Body of pancreas (tissue), 4 donors: Measurements from ENCODE around the gene S1PR1. TPM values are rescaled to one million over a fixed set of nuclear protein-coding genes. Genes with fewer than 3 reads are reported as not detected.

Source experiments
- ATAC-seq: fragments of 150-250 bp; one replicate; pipeline ENCODE4 v1.9.1; 2016
- DNase-seq, 4 donors: peaks; one replicate each; pipeline ENCODE4 v3.0.0-alpha.2; 2019
- H3K27ac ChIP-seq, 4 donors: fragments of 200-600 bp; sonication (generic); 1 replicate in 3 of 4; 2 replicates in 1 of 4; pipeline versions ENCODE4 v1.5.1 to v1.6.1; 2016 to 2019; ENCODE audit warnings: mild to moderate bottlenecking in 1 of 4, mixed read lengths in 1 of 4, moderate library complexity in 1 of 4
- H3K27me3 ChIP-seq, 2 donors: fragments of 200-600 bp; sonication (generic); one replicate each; pipeline ENCODE4 v1.6.0; 2016; ENCODE audit warnings: mild to moderate bottlenecking in 1 of 2
- H3K36me3 ChIP-seq, 2 donors: fragments of 200-600 bp; sonication (generic); replicated peaks in 1 of 2; 2 replicates each; pipeline ENCODE4 v1.5.1; 2016; ENCODE audit warnings: low read depth in 2 of 2; ENCODE audit not compliant: insufficient read depth in 1 of 2
- H3K4me1 ChIP-seq: fragments of 200-600 bp; sonication (generic); one replicate; pipeline ENCODE4 v1.6.0; 2016
- H3K4me3 ChIP-seq, 2 donors: fragments of 200-600 bp; sonication (generic); 1 replicate in 1 of 2; 2 replicates in 1 of 2; pipeline ENCODE4 v1.5.1; 2016 to 2019
- H3K9me3 ChIP-seq, 3 donors: fragments of 200-600 bp; sonication (generic); 1 replicate in 2 of 3; 2 replicates in 1 of 3; pipeline ENCODE4 v1.5.1; 2016
- CTCF ChIP-seq, 7 experiments: fragments of 450-650 bp in 4 of 7; fragments of 200-600 bp in 3 of 7; sonication (generic) in 3 of 7; IDR thresholded peaks; one replicate each; pipeline ENCODE4 v1.5.1; 2016 to 2019; ENCODE audit warnings: antibody characterized with exemption in 7 of 7
- POLR2A ChIP-seq, 3 donors: fragments of 450-650 bp; IDR thresholded peaks; one replicate each; pipeline ENCODE4 v1.6.1; 2016; ENCODE audit warnings: antibody characterized with exemption in 3 of 3, mild to moderate bottlenecking in 2 of 3
- WGBS, 2 donors: methylation state at CpG; one replicate each; pipeline ENCODE4 v1.1.5; 2017; 5-methylcytosine and 5-hydroxymethylcytosine counted together
- intact Hi-C: fragments of 100-400 bp; cut with DNase I; formaldehyde crosslinking; loops from one replicate; pipeline ENCODE4 v1.15.1; 2023
- total RNA-seq, 2 donors: library from RNA; depleted of rRNA; stranded (reverse); fragments of >200 nt; gene quantifications; one replicate each; pipeline ENCODE4 v1.1.0, GENCODE V29; 2016

S1PR1 gene
- total RNA-seq, 2 donors from 2014 or later, result 10.1 to 11.5 TPM

DNA sequence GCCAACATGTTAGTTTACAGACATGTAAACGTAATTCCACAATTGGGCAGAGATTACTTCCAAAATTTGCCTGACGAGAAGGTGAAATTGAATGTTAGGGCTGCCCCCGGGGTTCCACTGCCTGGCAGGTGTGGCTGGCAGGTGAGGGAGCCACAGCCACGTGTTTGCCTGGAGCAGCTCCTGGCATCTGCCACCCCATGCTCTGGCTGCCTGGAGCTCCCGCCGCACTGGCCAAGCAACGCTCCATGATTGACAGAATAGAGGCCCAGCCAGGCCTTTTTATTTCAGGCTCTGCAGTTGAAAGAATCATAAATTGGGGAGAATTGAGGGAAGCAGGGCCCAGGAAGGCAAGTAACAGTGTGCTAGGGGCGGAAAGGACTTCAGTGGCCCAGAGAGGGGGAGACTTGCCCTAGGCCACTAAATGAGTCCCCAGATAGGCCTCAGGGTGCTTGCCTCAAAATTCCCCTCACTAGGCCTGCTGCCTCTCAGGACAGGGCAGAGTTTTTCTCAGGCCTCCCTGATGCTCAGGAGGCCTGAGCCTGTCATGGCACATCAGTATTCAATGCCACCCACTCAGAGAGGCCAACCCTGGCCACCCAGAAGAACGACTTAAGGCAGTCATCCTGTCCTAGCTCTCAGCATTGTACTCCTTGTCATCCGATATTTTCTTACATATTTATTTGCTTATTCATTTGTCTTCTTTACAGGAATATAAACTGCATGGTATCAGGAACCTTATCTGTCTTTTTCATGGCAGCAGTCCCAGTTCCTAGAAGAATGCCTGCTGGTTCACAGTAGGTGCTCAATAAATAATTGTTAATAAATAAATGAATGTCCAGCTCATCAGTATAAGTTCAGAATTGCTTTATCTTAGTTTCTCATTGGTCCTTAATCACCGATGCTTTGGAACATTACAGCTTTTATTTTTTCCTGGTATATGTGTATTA is 16.6 kb upstream of the S1PR1 start:
- DNase-seq (peak in 1 of 4 donors; percentile 20), ATAC-seq (no peak)
- peaks cover 4% of the 10 kb centered on the region for H3K4me1 ChIP-seq
- intact Hi-C loops, result no loop called here
- H3K9me3 ChIP-seq, result no peaks in the 10 kb centered on the region
- H3K36me3 ChIP-seq, result no peaks in the 10 kb centered on the region
- no peak overlapping the region for H3K4me3 ChIP-seq
- no peak for TF ChIP-seq CTCF (IDR thresholded peaks at IDR 0.05)
- TF ChIP-seq POLR2A (IDR thresholded peaks at IDR 0.05), result no peak
- WGBS, 2 donors, result 60 to 61% methylated on average over 11 of the region's 11 CpGs
- no peak overlapping the region for H3K27ac ChIP-seq
- H3K27me3 ChIP-seq, result no peaks in the 10 kb centered on the region

DNA sequence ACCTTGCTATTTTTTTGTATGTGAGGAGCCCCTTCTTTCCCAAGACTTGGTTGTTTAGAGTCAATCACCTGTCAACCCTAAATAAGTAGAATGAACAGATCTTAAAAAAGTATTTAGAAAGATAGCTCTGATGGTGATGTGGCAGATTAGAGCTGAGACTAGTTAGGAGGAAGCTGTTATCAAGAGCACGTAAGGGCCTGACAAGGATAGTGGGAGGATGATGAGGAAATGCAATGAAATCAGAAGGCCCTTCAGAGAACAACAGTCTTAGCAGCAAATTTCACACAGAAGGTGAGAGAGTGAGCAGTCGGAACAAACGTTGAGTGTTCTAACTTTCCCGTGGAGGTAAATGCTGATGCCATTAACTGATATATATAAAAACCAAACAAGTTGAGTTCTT is 15.9 kb upstream of the S1PR1 start:
- Histone ChIP-seq H3K36me3 (no peaks in the 10 kb centered on the region), H3K27ac (no peak overlapping the region), H3K4me1 (peaks cover 4% of the 10 kb centered on the region), H3K4me3 (no peak overlapping the region), H3K9me3 (no peaks in the 10 kb centered on the region), H3K27me3 (no peaks in the 10 kb centered on the region)
- ATAC-seq (no peak), DNase-seq (no peak)
- no peak for TF ChIP-seq CTCF (IDR thresholded peaks at IDR 0.05)
- no peak for TF ChIP-seq POLR2A (IDR thresholded peaks at IDR 0.05)
- WGBS, 2 donors, result 81 to 92% methylated on average over 4 of the region's 4 CpGs
- intact Hi-C loops, result no loop called here

GRCh38 chr1:101221945-101222429 is 14.8 kb upstream of the S1PR1 start:
- Histone ChIP-seq H3K4me1 (no peaks in the 10 kb centered on the region), H3K36me3 (no peaks in the 10 kb centered on the region), H3K9me3 (no peaks in the 10 kb centered on the region), H3K4me3 (no peak overlapping the region), H3K27me3 (no peaks in the 10 kb centered on the region), H3K27ac (no peak overlapping the region)
- 84 to 89% methylated on average over 1 of the region's 1 CpG for WGBS, 2 donors
- ATAC-seq (no peak), DNase-seq (no peak)
- TF ChIP-seq CTCF (IDR thresholded peaks at IDR 0.05), result no peak
- intact Hi-C loops, result no loop called here

- Histone ChIP-seq H3K9me3 (no peaks in the 10 kb centered on the region), H3K36me3 (no peaks in the 10 kb centered on the region), H3K27me3 (no peaks in the 10 kb centered on the region), H3K4me3 (no peak overlapping the region), H3K27ac (no peak overlapping the region), H3K4me1 (no peaks in the 10 kb centered on the region)
- no peak for DNase-seq
- no peak for TF ChIP-seq POLR2A (IDR thresholded peaks at IDR 0.05)
- no peak for TF ChIP-seq CTCF (IDR thresholded peaks at IDR 0.05)
- no peak for ATAC-seq
- intact Hi-C loops, result no loop called here
- 42 to 64% methylated on average over 2 of the region's 2 CpGs for WGBS, 2 donors
Measured at GRCh38 chr1:101227837-101228236, 9.0 kb upstream of the S1PR1 start.
